Smooth muscle cell (in vitro differentiated cells): ENCODE data around the gene RNF223. TPM values are rescaled to one million over a fixed set of nuclear protein-coding genes. Genes with fewer than 3 reads are reported as not detected.

Source experiments
- DNase-seq: peaks from one replicate; lab custom pipeline; 2025; ENCODE audit not compliant: unreplicated experiment; lab: John Stamatoyannopoulos, UW
- H2AFZ ChIP-seq: fragments of 200-600 bp; sonication (generic); 2 replicates; pipeline ENCODE4 v1.6.0; 2016; ENCODE audit warnings: antibody characterized with exemption, low read depth, mild to moderate bottlenecking
- H3F3A ChIP-seq: fragments of 200-600 bp; sonication (generic); 2 replicates; pipeline ENCODE4 v1.6.0; 2017; ENCODE audit warnings: antibody characterized with exemption, low read depth
- H3K27ac ChIP-seq: fragments of 200-600 bp; sonication (generic); 2 replicates; pipeline ENCODE4 v1.5.1; 2016; ENCODE audit warnings: low read depth, mild to moderate bottlenecking
- H3K27me3 ChIP-seq: fragments of 200-600 bp; sonication (generic); 2 replicates; pipeline ENCODE4 v1.6.1; 2016; ENCODE audit warnings: low read depth, mild to moderate bottlenecking
- H3K36me3 ChIP-seq: fragments of 200-600 bp; sonication (generic); 2 replicates; pipeline ENCODE4 v1.5.1; 2016; ENCODE audit warnings: low read depth
- H3K4me1 ChIP-seq: fragments of 200-600 bp; sonication (generic); 2 replicates; pipeline ENCODE4 v1.5.1; 2016; ENCODE audit warnings: low read depth
- H3K4me2 ChIP-seq: fragments of 200-600 bp; sonication (generic); 2 replicates; pipeline ENCODE4 v1.6.0; 2016; ENCODE audit warnings: mild to moderate bottlenecking
- H3K4me3 ChIP-seq: fragments of 200-600 bp; sonication (generic); 2 replicates; pipeline ENCODE4 v1.5.1; 2016; ENCODE audit warnings: mild to moderate bottlenecking
- H3K79me2 ChIP-seq: fragments of 200-600 bp; sonication (generic); 2 replicates; pipeline ENCODE4 v1.6.0; 2016; ENCODE audit warnings: low read depth, mild to moderate bottlenecking
- H3K9ac ChIP-seq: fragments of 200-600 bp; sonication (generic); 2 replicates; pipeline ENCODE4 v1.6.0; 2016; ENCODE audit warnings: low read depth
- H3K9me3 ChIP-seq: fragments of 200-600 bp; sonication (generic); replicated peaks from 2 replicates; pipeline ENCODE4 v1.5.1; 2016; ENCODE audit warnings: low read depth
- H4K20me1 ChIP-seq: fragments of 200-600 bp; sonication (generic); 2 replicates; pipeline ENCODE4 v1.6.0; 2016; ENCODE audit warnings: low read depth
- WGBS: methylation state at CpG from one replicate; pipeline ENCODE4 v1.1.7; 2016; ENCODE audit warnings: low lambda C conversion rate; 5-methylcytosine and 5-hydroxymethylcytosine counted together
- polyA plus RNA-seq: library from polyadenylated mRNA; unstranded; fragments of >200 nt; fragmentation: Nextera tagmentation; extraction: Ambion mirVana; gene quantifications from 2 replicates; pipeline ENCODE4 v1.2.1, GENCODE V29; 2016
- total RNA-seq: library from RNA; depleted of rRNA; stranded (reverse); fragments of >200 nt; gene quantifications from 2 replicates; pipeline ENCODE4 v1.2.3, GENCODE V29; 2014
- TF ChIP-seq, protein P1 (sequence below): fragments of 200-600 bp; sonication (generic); IDR thresholded peaks from 2 replicates; pipeline ENCODE4 v1.5.1; 2017; ENCODE audit warnings: borderline replicate concordance, mild to moderate bottlenecking, antibody characterized with exemption; ENCODE audit not compliant: insufficient read depth, poor library complexity, severe bottlenecking

Gene RNF223
- total and polyA plus RNA-seq, 2 experiments from 2014 or later: 1.6 to 4.3 TPM

DNA sequence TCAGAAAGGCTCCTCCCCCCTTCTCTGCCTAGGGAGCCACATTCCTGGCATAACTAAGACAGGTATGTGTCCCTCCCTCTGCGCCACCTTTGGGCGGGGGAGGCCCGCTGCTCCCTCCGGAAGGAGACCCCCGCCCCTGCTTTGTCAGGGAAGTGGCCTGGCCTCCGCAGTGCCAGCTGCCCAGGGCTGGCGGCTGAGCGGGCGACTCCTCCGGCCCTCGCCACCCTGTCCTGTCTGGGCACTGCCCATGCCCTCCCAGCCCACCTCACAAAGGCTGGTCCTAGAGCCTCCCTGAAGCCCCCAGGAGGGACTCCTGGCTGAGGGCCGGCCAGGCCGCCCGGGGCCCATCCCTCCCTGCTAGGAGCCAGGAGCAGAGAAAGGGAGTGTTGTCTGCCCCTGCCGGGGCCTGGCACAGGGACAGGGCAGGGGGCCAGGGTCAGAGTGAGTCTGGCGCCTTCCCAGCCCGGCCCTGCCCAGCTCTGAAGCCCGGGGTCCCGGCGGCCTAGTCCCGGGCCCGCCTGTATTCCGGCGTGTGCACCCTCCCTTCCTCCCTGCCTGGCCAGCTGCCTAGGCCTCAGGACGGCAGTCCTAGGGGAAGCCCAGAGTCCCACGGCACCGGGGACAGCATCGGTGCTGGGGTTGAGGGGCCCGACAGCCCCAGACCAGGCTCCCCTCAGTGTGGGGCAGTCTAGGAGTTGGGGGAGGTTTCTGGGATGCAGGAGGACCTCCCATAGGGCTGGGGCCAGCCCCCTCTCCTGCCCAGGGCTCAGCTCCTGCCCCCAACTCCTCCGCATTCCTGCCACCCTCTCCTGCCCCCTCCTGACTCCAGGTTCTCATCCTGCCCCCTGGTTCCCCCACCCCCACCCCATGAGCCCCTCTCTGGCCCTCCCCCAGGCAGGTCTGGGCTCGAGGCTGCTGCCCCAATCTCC, 49.1 kb downstream of the RNF223 start:
- H3K27me3 ChIP-seq: no peaks in the 10 kb centered on the region
- 82% methylated on average over 18 of the region's 31 CpGs for WGBS
- peaks cover 46% of the 10 kb centered on the region for H4K20me1 ChIP-seq
- H3K36me3 ChIP-seq: no peaks in the 10 kb centered on the region
- no peak overlapping the region for H2AFZ ChIP-seq
- peak overlapping the region; percentile 24 for H3K4me3 ChIP-seq
- H3K4me1 ChIP-seq: peaks cover 21% of the 10 kb centered on the region
- H3K4me2 ChIP-seq: peak overlapping the region; percentile 68
- DNase-seq: no peak
- TF ChIP-seq, protein P1, sequence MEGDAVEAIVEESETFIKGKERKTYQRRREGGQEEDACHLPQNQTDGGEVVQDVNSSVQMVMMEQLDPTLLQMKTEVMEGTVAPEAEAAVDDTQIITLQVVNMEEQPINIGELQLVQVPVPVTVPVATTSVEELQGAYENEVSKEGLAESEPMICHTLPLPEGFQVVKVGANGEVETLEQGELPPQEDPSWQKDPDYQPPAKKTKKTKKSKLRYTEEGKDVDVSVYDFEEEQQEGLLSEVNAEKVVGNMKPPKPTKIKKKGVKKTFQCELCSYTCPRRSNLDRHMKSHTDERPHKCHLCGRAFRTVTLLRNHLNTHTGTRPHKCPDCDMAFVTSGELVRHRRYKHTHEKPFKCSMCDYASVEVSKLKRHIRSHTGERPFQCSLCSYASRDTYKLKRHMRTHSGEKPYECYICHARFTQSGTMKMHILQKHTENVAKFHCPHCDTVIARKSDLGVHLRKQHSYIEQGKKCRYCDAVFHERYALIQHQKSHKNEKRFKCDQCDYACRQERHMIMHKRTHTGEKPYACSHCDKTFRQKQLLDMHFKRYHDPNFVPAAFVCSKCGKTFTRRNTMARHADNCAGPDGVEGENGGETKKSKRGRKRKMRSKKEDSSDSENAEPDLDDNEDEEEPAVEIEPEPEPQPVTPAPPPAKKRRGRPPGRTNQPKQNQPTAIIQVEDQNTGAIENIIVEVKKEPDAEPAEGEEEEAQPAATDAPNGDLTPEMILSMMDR: no peak
- no peak overlapping the region for H3K9ac ChIP-seq
- H3K79me2 ChIP-seq: no peaks in the 10 kb centered on the region
- H3K9me3 ChIP-seq: no peaks in the 10 kb centered on the region
- no peaks in the 10 kb centered on the region for H3F3A ChIP-seq
- H3K27ac ChIP-seq: no peak overlapping the region

DNA sequence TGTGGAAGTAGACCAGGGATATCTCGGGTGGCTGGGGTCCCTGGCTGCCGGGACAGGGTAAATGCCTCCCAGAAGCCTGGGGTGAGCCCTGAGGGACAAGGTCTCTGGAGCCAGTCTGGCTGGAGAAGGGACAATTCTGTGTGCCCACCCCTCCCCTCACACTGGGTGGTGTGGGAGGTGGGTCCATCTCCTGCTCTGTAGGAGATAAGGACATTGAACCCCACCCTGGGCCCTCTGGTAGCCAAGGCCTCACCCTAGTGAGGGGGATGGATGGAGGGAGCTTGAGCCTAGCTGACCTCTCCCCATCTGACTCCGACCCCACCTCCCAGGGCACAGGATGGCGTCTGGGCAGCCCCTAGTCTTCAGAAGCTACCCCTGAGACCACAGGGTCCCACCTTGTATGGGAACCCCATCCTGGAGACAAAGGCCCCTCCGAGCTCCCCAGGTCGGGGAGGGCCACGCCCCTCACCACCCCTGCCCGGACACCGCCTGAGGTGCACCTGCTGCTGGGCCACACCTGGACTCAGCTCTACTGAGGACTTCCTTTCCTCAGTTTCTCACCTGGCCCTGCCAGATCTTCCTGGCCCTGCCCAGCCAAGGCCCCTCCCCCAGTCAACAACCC, 49.8 kb downstream of the RNF223 start:
- Histone ChIP-seq H3K27ac (no peak overlapping the region), H3K4me3 (no peak overlapping the region), H2AFZ (no peak overlapping the region), H3K4me2 (no peak overlapping the region), H3F3A (no peaks in the 10 kb centered on the region), H4K20me1 (peaks cover 46% of the 10 kb centered on the region), H3K27me3 (no peaks in the 10 kb centered on the region), H3K4me1 (peaks cover 21% of the 10 kb centered on the region), H3K79me2 (no peaks in the 10 kb centered on the region), H3K9me3 (no peaks in the 10 kb centered on the region), H3K36me3 (no peaks in the 10 kb centered on the region), H3K9ac (no peak overlapping the region)
- no peak for DNase-seq
- TF ChIP-seq, protein P1: no peak
- WGBS: 84% methylated on average over 9 of the region's 9 CpGs

DNA sequence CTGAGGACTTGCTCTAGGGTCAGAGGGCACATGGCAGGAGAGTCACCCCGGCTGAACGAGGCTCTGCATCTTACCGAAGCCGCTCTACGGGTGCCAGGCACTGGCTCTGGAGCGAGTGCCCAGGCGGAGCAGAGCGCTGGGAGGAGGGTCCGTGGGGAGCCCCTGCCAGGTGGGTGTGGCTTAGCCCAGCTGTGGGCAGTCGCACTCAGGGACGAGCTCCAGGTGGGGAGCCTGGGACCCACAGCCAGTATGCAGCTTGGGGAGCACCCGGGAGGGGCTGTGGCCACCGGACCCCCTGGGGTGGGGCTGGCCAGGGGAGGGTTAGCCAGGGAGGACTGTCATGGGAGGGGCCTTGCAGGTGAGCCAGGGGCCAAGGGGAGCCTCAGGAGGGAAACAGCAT, 50.4 kb downstream of the RNF223 start:
- Histone ChIP-seq H3K4me2 (no peak overlapping the region), H4K20me1 (peaks cover 46% of the 10 kb centered on the region), H3K27ac (no peak overlapping the region), H3K79me2 (no peaks in the 10 kb centered on the region), H3K27me3 (no peaks in the 10 kb centered on the region), H3K9ac (no peak overlapping the region), H3F3A (no peaks in the 10 kb centered on the region), H3K4me1 (peaks cover 21% of the 10 kb centered on the region), H3K36me3 (no peaks in the 10 kb centered on the region), H3K9me3 (no peaks in the 10 kb centered on the region), H2AFZ (no peak overlapping the region), H3K4me3 (no peak overlapping the region)
- no peak for DNase-seq
- TF ChIP-seq, protein P1: no peak
- 88% methylated on average over 11 of the region's 13 CpGs for WGBS
